Peyer's patch (tissue), 4 donors: Measurements from ENCODE around the gene MARK3. TPM values are rescaled to one million over a fixed set of nuclear protein-coding genes. Genes with fewer than 3 reads are reported as not detected.

Source experiments
- DNase-seq, 3 donors: peaks; one replicate each; pipeline ENCODE4 v3.0.0-alpha.2; 2017 to 2019
- H3K27ac ChIP-seq, 4 donors: fragments of 200-600 bp; sonication (generic); one replicate each; pipeline ENCODE4 v1.5.1; 2016 to 2019
- H3K27me3 ChIP-seq, 2 donors: fragments of 200-600 bp; sonication (generic); one replicate each; pipeline ENCODE4 v1.5.1; 2019
- H3K36me3 ChIP-seq, 3 donors: fragments of 200-600 bp; sonication (generic); one replicate each; pipeline ENCODE4 v1.5.1; 2016 to 2019
- H3K4me1 ChIP-seq, 4 donors: fragments of 200-600 bp; sonication (generic); one replicate each; pipeline ENCODE4 v1.5.1; 2016 to 2019
- H3K4me3 ChIP-seq, 4 donors: fragments of 200-600 bp; sonication (generic); 1 replicate in 3 of 4; 2 replicates in 1 of 4; pipeline ENCODE4 v1.5.1; 2016 to 2019; ENCODE audit warnings: mild to moderate bottlenecking in 1 of 4
- H3K9me3 ChIP-seq, 4 donors: fragments of 200-600 bp; sonication (generic); one replicate each; pipeline ENCODE4 v1.5.1; 2016 to 2019; ENCODE audit warnings: mild to moderate bottlenecking in 1 of 4
- POLR2A ChIP-seq, 2 donors: fragments of 450-650 bp; IDR thresholded peaks; one replicate each; pipeline ENCODE4 v1.5.1; 2017; ENCODE audit warnings: antibody characterized with exemption in 2 of 2, mild to moderate bottlenecking in 2 of 2, moderate library complexity in 2 of 2
- total RNA-seq, 4 donors: library from RNA; depleted of rRNA; stranded (reverse); fragments of >200 nt; gene quantifications; one replicate each; pipeline ENCODE4 v1.1.0, GENCODE V29; 2016
- TF ChIP-seq, protein P1 (sequence below), 6 experiments: fragments of 450-650 bp in 4 of 6; fragments of 200-600 bp in 2 of 6; sonication (generic) in 1 of 6; IDR thresholded peaks; one replicate each; pipeline ENCODE4 v1.5.1; 2017 to 2019; ENCODE audit warnings: antibody characterized with exemption in 6 of 6, mild to moderate bottlenecking in 3 of 6, moderate library complexity in 1 of 6

MARK3 gene
- total RNA-seq, 4 donors from 2014 or later = 76.0 to 196 (median 99.5) TPM

DNA sequence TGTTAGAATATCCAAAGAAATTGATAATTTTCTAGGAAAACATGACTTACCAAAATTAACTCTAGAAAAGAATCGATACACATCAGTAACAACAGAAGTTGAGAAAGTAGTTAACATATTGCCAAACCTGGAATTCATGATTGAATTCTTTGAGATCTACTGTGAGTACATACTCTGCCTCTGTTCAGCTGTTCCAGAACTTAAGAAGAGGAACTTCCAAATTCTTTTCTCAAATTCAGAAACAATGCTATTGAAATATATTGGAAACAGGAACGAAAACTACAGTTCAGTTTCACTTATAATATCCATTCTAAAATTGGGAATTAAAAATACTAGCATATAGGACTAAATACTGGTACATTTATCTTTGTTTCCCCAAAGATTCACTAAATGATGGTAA is 57.9 kb downstream of the MARK3 start:
- H3K4me1 ChIP-seq = no peaks in the 10 kb centered on the region
- H3K9me3 ChIP-seq = no peaks in the 10 kb centered on the region
- H3K4me3 ChIP-seq = no peak overlapping the region
- H3K27me3 ChIP-seq = no peaks in the 10 kb centered on the region
- H3K27ac ChIP-seq = no peak overlapping the region
- no peak for TF ChIP-seq POLR2A (IDR thresholded peaks at IDR 0.05)
- TF ChIP-seq, protein P1, sequence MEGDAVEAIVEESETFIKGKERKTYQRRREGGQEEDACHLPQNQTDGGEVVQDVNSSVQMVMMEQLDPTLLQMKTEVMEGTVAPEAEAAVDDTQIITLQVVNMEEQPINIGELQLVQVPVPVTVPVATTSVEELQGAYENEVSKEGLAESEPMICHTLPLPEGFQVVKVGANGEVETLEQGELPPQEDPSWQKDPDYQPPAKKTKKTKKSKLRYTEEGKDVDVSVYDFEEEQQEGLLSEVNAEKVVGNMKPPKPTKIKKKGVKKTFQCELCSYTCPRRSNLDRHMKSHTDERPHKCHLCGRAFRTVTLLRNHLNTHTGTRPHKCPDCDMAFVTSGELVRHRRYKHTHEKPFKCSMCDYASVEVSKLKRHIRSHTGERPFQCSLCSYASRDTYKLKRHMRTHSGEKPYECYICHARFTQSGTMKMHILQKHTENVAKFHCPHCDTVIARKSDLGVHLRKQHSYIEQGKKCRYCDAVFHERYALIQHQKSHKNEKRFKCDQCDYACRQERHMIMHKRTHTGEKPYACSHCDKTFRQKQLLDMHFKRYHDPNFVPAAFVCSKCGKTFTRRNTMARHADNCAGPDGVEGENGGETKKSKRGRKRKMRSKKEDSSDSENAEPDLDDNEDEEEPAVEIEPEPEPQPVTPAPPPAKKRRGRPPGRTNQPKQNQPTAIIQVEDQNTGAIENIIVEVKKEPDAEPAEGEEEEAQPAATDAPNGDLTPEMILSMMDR (IDR thresholded peaks at IDR 0.05) = no peak
- DNase-seq = no peak
- H3K36me3 ChIP-seq = no peaks in the 10 kb centered on the region

DNA sequence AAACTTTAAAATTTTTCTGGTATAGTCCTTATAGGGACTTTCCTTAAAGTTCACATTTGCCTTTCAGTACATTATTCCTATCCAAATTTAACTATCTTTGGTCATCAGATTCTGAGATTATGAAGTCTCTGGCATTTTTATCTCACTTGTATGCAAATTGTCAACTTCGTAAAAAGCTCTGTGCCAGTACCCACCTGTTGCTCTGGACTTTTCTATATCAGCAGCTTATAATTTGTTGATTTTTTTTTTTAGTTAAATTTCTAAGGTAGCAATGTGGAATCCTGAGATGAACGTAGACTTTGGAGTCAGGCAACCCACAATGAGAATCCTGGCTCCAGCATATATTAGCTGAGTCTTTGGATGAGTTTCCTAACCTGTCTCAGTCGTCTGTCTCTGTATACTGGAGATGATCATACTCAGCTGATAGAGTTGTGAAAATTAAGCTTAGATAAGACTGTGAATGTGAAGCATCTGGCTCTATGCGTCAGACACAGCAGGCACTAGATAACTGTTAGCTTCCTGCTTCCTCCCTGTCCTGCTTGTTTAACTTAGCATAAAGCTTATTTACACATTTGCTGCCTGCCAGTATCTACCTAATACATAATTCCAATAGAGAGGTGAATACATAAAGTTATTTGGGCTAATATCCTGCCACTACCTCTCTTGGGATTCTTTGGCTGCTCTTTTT is 59.8 kb downstream of the MARK3 start:
- no peak for DNase-seq

DNA sequence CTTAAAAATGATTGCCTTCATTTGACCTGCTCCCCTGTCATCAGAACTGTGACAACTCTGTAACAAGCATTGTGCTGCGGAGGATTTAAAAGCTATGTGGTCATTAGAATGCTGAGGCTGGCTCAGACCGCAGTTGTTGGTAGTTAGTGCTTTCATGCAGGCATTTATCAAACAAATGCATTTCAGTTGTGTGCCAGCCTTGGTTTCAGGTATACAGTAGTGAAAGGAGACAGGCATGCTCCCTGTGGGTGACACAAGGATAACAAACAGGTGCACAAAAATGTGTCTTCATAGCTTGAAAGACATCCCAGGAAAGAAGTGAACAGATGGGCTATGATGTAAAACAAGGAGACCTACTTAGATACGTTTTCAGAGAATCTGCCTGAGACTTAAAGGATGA is 60.6 kb downstream of the MARK3 start:
- DNase-seq = no peak
- Histone ChIP-seq H3K9me3 (no peaks in the 10 kb centered on the region), H3K36me3 (no peaks in the 10 kb centered on the region), H3K4me1 (no peaks in the 10 kb centered on the region), H3K27ac (no peak overlapping the region), H3K27me3 (no peaks in the 10 kb centered on the region), H3K4me3 (no peak overlapping the region)
- TF ChIP-seq POLR2A (IDR thresholded peaks at IDR 0.05) = no peak
- TF ChIP-seq, protein P1 (IDR thresholded peaks at IDR 0.05) = no peak

More for the DNA sequence above, 59.8 kb downstream of the MARK3 start:
- H3K36me3 ChIP-seq = no peaks in the 10 kb centered on the region
- no peaks in the 10 kb centered on the region for H3K4me1 ChIP-seq
- no peak overlapping the region for H3K27ac ChIP-seq
- no peaks in the 10 kb centered on the region for H3K27me3 ChIP-seq
- no peaks in the 10 kb centered on the region for H3K9me3 ChIP-seq
- TF ChIP-seq, protein P1 (IDR thresholded peaks at IDR 0.05) = no peak
- no peak for TF ChIP-seq POLR2A (IDR thresholded peaks at IDR 0.05)
- H3K4me3 ChIP-seq = no peak overlapping the region

DNA sequence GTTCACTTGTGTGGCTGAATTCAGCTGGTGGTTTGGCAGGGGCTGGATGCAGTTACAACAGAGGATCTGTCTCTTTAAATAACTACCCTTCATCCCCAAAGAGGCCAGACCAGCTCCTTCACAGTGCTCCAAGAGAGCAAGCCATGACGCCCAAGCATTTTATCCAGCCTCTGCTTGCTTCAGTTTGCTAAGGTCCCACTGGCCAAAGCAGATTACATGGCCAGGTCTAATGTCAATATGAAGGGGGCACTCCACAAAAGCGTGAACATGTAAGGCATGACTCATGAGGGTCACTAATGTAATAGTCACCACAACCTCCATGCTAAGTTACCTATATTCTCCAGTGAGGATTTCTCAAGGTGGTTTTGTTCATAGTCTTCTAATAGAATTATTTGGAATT is 62.9 kb downstream of the MARK3 start:
- Histone ChIP-seq H3K27ac (no peak overlapping the region), H3K4me3 (no peak overlapping the region), H3K36me3 (peaks cover 0 to 6% (median 0%) of the 10 kb centered on the region in 3 donors), H3K9me3 (no peaks in the 10 kb centered on the region), H3K4me1 (no peaks in the 10 kb centered on the region), H3K27me3 (no peaks in the 10 kb centered on the region)
- no peak for TF ChIP-seq POLR2A (IDR thresholded peaks at IDR 0.05)
- TF ChIP-seq, protein P1 (IDR thresholded peaks at IDR 0.05) = no peak
- DNase-seq = no peak

DNA sequence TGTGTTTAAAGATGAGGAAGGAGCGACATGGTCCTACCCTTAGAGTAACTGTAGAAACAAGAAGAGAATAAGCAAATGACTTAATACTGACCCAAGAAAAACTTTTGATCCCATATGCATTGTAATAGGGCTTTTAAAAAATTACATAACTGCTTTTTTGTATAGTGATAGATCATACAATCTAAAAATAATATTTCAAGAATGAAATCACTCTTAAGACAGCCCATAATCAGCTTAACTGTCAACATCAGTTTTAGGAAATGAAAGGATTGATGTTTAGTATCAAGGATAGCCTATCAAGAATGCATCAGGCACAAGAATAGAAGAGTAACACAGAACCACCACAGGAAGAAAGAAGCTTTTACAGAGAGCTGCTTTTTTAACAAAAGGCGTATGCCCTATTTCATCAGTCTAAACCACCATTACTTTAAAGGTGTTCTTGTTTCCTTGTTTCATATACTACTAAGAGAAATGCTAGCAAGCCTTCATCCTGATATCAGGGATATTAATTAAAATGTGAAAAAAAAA is 64.5 kb downstream of the MARK3 start:
- DNase-seq = no peak
- no peak overlapping the region for H3K27ac ChIP-seq
- TF ChIP-seq, protein P1 (IDR thresholded peaks at IDR 0.05) = no peak
- H3K9me3 ChIP-seq = no peaks in the 10 kb centered on the region
- H3K36me3 ChIP-seq = peaks cover 0 to 6% (median 0%) of the 10 kb centered on the region in 3 donors
- H3K27me3 ChIP-seq = no peaks in the 10 kb centered on the region
- H3K4me3 ChIP-seq = no peak overlapping the region
- H3K4me1 ChIP-seq = no peaks in the 10 kb centered on the region
